IPS DF 4.7 (cell line): ENCODE data around the gene TRPV2.

Source experiments
- DNase-seq: peaks from one replicate; pipeline ENCODE4 v3.0.0-alpha.2; 2013; ENCODE audit warnings: low spot score; ENCODE audit errors: extremely low read depth

The TRPV2 gene

DNA sequence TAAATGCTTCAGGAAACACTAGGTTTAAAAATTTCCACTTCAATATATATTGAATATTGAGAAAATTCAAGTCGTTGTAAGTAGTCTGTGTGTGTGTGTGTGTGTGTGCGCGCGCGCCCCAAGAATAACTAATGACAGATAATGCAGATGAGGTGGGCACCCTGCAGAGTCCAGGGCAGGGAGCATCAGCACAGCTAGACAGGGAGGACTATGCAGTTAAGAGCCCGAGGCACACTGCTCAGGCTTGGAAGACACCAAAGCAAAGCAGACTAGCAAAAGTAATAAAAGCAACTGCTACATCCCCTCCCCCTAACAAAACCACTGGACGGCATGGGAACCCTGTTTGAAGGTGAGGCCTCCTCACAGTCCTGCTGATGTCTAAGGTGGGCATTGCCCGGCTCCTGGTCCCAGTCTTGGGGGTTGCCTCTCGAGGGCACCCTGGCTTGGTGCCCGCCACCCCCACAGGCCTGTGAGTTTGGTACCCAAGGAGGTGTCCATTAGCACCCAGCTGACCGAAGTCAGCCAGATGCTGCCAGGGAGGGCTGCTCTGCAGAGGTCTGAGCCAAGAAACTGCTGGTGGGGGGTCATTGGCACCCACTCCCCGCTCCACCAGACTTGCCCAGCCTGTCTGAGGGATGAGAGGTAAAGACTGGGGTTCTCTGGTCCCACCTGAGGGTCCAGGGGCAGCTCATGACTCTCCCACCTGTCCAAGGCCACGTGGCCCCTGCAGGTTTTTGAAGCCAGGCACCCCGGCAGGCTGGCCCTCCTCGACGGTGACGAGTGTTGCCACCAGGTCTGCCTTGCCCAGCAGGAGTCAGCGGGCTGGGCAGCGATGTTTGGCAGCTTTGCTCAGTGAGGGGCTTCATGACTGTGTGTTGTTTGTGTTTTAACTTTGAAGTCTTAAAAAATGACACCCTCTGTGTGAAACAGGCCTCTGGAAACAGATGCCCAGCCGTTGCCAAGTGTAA is 58.0 kb downstream of the TRPV2 start:
- no peak for DNase-seq

DNA sequence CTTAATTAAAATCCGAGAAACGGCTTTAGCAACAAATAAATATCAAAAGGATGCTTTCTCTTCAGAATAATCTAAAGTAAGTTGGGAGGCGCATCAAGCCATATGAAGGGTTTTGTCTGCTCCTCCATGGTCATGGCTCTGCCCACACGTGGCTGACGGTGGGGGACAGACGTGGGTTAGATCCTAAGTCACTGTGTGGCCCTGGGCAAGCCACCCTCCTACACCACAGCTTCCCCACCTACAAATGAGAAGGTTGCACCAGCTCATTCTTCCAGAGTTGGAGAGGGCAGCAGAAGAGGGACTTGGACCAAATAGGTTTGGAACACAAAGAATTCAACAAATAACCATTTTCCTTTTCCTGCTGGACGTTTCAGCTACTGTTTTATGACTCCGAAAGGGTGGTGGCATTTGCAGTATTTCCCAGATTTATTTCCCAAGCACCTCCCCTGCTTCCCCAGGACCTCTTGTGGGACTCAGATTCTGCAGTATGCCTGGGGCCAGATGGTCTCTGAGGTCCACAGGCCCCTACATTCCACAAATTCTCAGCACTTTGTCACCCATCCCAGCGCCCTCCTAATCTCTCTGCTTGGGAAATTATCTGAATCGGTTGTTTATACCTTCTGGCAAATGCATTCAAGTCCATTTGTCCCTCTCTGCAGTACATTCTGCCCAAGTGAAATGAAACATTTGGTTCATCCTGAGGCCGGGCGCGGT is 58.8 kb downstream of the TRPV2 start:
- DNase-seq = no peak

DNA sequence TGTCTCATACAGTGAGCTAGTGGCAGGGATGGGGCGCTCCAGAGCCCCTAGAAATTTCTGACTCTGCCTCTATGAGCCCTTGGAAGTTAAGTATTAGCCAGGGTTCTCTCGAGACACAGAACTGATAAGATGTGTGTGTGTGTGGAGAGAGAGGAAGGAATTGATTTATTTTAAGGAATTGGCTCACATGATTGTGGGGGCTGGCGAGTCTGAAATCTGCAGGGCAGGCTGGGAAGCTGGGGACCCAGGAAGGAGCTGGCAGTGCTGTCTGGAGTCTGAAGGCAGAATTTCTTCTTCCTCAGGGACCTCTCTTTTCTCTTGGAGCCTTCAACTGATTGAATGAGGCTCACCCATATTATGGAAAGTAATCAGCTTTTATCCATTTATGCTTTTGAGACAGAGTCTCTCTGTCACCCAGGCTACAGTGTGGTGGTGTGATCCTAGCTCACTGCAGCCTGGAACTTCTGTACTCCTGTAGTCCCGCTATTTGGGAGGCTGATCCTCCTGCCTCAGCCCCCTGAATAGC is 59.9 kb downstream of the TRPV2 start:
- no peak for DNase-seq

DNA sequence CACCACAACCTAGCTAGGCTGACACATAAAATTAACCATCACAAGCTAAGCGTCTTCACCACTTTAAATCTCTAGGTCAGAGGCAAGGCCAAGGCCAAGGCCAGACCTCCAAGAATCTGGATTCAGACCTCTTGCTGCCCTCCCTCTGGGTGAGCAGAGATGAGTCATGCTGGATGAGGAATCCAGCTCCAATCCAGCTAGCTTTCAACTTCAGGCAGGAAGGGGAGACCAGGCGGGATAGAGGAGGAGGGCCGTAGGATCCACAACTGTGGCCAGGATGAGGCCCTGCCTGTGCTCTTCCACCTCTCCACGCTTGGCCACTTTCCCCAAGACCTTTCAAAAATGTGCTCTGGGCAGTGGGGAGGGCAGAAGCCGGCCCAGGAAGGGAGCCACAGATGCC is 61.9 kb downstream of the TRPV2 start:
- DNase-seq = no peak

DNA sequence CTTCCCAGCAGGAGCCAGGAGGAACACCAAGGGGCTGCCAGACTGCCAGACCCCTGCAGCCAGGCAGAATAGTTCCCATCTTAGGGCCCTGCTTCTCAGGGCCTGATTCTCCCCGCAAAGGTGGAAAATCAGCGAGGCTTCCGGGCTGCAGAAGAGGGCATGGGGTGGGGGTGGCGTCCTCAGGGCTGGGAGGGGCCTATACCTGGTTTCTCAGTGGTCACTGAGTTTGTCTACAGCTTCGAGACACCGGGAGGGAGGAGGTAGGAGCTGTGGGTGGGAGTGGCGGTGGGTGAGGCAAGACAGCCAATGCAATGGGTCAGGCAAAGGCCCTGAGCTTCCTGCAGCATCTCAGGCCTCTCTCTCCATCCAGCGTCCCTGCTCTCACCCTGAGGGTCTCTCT is 62.3 kb downstream of the TRPV2 start:
- no peak for DNase-seq

DNA sequence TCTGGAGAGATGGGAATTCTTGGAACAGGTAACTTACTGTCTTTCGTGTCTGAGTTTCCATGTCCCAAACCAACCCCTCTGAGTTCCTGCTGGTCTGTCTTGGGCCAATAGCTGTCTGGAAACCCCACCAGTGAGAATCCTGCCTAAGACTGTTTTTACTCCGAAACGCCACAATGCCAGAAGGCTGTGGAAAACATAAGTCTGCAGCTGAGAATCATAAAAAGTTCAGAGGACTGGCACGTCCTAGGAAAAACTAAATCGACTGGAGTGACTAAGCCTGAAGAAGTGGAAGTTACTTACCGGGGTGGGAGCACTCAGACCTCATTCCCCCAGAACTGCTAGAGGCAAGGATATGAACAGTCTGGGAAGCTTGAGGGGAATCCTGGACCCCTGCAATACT is 63.3 kb downstream of the TRPV2 start:
- no peak for DNase-seq

DNA sequence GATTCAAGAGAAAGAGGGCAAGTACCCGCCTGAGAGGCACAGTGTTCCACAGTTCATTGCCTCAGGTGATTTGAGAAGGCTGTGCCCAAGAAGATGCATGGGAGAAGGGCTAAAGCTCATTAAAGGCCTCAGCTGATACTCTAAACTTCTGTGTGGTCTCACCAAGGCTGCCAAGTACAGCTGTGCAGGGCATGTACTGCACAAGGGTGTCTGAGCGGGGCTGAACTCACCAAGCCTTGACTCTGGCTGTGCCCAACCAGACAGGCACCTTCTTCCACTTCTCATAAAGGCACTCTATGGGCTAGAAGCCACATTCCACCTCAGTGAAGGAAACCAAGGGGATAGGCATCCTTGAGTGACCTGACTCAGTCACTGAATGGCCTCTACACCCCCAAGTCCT is 63.9 kb downstream of the TRPV2 start:
- no peak for DNase-seq

DNA sequence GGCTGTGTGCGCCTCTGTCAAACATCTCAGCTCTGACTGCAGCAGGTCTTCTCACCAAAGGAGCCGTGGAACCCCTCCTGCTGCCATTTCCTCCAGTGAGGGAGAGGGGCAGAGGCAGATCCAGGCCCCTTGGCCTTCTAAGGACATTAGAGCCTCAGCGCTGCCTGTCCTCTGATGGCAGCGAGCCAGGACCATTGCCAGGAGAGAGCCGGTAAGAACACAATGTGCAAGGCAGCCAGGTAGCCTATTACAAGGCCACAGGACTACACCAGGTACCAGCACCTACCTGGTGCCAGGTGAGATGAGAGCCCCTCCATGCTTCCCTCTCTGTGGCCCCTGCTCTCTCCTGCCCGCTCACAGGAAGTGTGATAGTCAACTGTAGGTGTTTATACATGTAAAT is 65.6 kb downstream of the TRPV2 start:
- no peak for DNase-seq

DNA sequence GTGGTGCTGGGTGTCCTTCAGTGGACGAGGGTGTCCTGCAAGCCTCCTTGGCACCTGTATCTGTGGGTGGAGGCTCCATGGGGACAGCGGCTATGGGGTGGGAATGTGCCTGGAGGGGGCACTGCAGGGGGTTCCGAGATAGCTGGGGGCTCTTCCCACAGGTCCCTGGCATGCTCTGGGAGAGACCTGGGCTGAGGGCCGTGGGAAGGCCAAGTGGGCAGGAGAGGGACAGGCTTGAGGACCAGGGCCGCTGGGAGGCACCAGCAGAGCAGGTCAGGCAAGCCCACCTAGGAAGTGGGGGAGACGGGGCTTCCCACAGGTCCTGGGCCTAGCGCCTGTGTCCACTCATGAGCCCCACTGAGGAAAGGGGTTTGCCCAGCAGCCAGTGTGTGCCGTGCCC is 66.9 kb downstream of the TRPV2 start:
- no peak for DNase-seq

DNA sequence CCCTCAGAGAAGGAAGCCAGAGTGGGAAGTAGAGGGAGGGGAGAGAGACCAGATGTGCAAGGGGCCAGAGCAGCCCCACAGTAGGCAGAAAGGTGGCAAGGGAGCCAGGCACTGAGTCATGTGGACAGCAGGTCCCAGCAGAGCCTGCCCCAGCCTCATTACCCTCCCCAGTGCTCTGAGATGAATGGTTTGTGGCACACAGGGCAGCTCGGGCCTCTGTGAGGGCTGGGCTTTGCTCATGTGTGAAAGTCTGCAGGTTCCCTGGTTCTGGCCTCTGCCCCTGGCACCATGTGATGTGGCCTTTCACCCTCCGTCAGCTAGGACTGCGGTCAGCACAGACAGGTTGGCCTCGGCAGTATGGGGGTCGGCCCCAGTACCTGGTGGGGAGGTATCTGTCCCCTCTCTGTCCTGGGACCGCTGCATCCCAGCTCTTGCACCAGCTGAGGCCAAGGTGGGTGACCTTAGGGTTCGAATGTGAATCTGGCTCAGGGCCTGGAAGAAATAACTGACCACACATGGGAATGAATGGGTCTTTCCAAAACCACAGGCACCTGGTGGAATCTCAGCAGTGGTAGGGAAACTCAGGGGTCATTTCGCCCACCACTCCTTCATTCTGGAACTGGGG is 67.8 kb downstream of the TRPV2 start:
- no peak for DNase-seq

DNA sequence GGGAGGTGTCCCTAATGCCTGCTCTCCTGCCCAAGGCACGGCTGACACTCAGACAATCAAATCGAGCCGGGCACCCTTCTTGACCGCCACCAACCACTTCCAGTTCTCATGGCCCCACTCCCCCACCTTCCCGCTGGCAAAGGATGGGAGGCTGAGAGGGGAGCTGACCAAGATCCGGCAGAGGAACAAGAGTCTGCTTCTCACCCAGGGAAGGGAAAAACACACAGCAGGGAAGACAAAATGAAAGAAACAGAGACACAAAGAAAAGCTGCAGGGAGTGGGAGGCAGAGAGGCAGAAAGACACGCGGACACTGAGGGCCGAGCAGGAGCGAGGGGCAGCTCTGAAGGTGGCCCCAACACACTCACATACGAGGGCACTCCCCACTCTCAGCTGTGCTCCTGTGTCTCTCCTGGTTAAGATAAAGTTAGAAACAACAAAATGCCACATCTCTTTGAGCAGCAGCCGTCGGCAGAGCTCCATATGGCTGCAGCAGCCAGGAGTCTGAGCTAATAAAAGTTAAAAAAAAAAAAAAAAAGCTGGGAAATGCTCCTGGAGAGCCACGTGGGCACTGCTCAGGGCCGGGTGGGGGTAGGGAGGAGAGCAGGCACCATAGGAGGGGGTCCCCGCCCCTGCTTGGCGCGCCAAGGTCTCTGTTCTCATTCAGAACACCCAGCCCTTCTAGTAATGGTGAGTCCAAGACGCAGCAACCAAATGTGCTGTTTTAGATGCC is 69.2 kb downstream of the TRPV2 start:
- DNase-seq = no peak
